Uterus (tissue), 4 donors: Measurements from ENCODE around the gene RASSF8. TPM values are rescaled to one million over a fixed set of nuclear protein-coding genes. Genes with fewer than 3 reads are reported as not detected.
"Not testable (repeated sequence)": the region's sequence is repeated elsewhere in the genome, so short reads cannot be mapped to it uniquely, and the experiment has no call there.

Experiments
- DNase-seq, 2 donors: peaks; one replicate each; pipeline ENCODE4 v3.0.0-alpha.2; 2019 to 2020
- H3K27ac ChIP-seq, 2 donors: fragments of 200-600 bp; sonication (generic); 1 replicate in 1 of 2; 2 replicates in 1 of 2; pipeline ENCODE4 v1.5.1; 2016 to 2018
- H3K27me3 ChIP-seq, 2 donors: fragments of 200-600 bp; sonication (generic); one replicate each; pipeline ENCODE4 v1.5.1; 2018 to 2019; ENCODE audit warnings: control low read depth in 1 of 2
- H3K36me3 ChIP-seq, 2 donors: fragments of 200-600 bp; sonication (generic); one replicate each; pipeline ENCODE4 v1.5.1; 2019; ENCODE audit warnings: control low read depth in 1 of 2
- H3K4me1 ChIP-seq, 2 donors: fragments of 200-600 bp; sonication (generic); one replicate each; pipeline ENCODE4 v1.5.1; 2018 to 2019; ENCODE audit warnings: control low read depth in 1 of 2
- H3K4me3 ChIP-seq, 2 donors: fragments of 200-600 bp; sonication (generic); 1 replicate in 1 of 2; 2 replicates in 1 of 2; pipeline ENCODE4 v1.5.1; 2018 to 2019; ENCODE audit warnings: mild to moderate bottlenecking in 1 of 2
- H3K9me3 ChIP-seq, 2 donors: fragments of 200-600 bp; sonication (generic); one replicate each; pipeline ENCODE4 v1.5.1; 2019; ENCODE audit warnings: control low read depth in 1 of 2
- CTCF ChIP-seq, 4 experiments: fragments of 200-600 bp in 2 of 4; fragments of 450-650 bp in 2 of 4; sonication (generic) in 2 of 4; IDR thresholded peaks; one replicate each; pipeline ENCODE4 v1.5.1; 2016 to 2019; ENCODE audit warnings: antibody characterized with exemption in 4 of 4, mild to moderate bottlenecking in 2 of 4, moderate library complexity in 1 of 4
- POLR2A ChIP-seq, 2 donors: fragments of 450-650 bp; IDR thresholded peaks; one replicate each; pipeline ENCODE4 v1.6.1; 2016; ENCODE audit warnings: antibody characterized with exemption in 2 of 2, mild to moderate bottlenecking in 1 of 2, moderate library complexity in 1 of 2
- intact Hi-C: fragments of 100-400 bp; cut with DNase I; formaldehyde crosslinking; loops from one replicate; pipeline ENCODE4 v1.15.1; 2023; ENCODE audit warnings: low total_unique reads
- total RNA-seq, 4 donors: library from RNA; depleted of rRNA in 3 of 4; stranded (reverse); fragments of >200 nt in 3 of 4; gene quantifications; one replicate each; pipeline versions ENCODE4 v1.1.0 to v1.2.4, GENCODE V29; 2014 to 2023
- donor health status: DM: yes; HTN: yes; CAD: no.

The RASSF8 gene
- total RNA-seq, 4 donors from 2014 or later = 54.1 to 174 (median 119) TPM

DNA sequence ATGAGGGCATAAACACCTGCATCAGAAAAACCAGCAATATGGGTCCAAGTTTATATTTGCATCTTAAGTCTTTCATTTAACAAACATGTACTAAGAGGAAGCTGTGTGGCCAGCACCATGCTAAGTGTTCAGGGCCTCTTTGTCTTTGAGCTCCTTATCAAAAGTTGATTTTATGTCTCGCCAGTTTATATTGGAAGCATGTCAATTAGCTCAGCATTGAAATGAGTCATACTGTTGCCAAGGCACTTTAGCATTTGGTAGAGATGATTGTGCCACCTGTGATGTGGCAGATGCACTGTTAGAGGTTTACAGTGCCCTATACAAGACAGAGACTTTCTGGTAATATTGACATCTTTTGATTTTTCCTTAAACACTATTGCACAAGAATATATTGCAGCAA, 97.9 kb downstream of the RASSF8 start:
- peaks cover 0 to 6% of the 10 kb centered on the region in 2 donors for H3K4me1 ChIP-seq
- no peaks in the 10 kb centered on the region for H3K27me3 ChIP-seq
- H3K4me3 ChIP-seq = no peak overlapping the region
- H3K27ac ChIP-seq = no peak overlapping the region
- no peak for TF ChIP-seq CTCF (IDR thresholded peaks at IDR 0.05)
- no peak for TF ChIP-seq POLR2A (IDR thresholded peaks at IDR 0.05)
- DNase-seq = no peak
- H3K36me3 ChIP-seq = no peaks in the 10 kb centered on the region
- intact Hi-C loops = no loop called here
- H3K9me3 ChIP-seq = no peaks in the 10 kb centered on the region

DNA sequence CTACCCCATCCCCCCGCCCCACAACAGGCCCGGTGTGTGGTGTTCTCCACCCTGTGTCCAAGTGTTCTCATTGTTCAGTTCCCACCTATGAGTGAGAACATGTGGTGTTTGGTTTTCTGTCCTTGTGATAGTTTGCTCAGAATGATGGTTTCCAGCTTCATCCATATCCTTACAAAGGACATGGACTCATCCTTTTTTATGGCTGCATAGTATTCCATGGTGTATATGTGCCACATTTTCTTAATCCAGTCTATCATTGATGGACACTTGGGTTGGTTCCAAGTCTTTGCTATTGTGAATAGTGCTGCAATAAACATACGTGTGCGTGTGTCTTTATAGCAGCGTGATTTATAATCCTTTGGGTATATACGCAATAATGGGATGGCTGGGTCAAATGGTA, 98.8 kb downstream of the RASSF8 start:
- H3K27ac ChIP-seq = not testable (repeated sequence)

DNA sequence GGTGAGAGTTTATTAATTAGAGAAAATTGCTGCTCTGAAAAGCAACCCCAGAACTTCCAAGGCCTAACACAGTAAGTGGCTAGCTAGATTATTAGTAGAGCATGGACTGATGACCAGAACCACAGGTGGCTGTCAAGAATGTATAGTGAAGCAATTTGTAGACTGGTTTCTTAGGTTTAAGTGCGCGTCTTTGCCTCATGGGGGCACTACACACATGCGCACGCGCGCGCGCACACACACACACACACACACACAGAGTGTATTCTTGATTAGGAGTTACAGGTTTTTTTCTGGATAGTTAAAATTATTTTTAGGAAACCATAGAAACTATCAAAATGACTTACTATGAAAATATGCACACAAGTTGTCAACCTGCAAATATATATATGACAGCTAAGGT, 99.8 kb downstream of the RASSF8 start:
- Histone ChIP-seq H3K4me3 (no peak overlapping the region), H3K9me3 (no peaks in the 10 kb centered on the region), H3K4me1 (peaks cover 0 to 6% of the 10 kb centered on the region in 2 donors), H3K36me3 (no peaks in the 10 kb centered on the region), H3K27ac (no peak overlapping the region), H3K27me3 (no peaks in the 10 kb centered on the region)
- DNase-seq = no peak
- intact Hi-C loops = no loop called here
- TF ChIP-seq POLR2A (IDR thresholded peaks at IDR 0.05) (no peak), CTCF (IDR thresholded peaks at IDR 0.05) (no peak)

More for the DNA sequence above, 98.8 kb downstream of the RASSF8 start:
- DNase-seq, intact Hi-C loops, H3K4me1 ChIP-seq, H3K4me3 ChIP-seq, H3K36me3 ChIP-seq, H3K27me3 ChIP-seq, H3K9me3 ChIP-seq: not testable (repeated sequence)

- H3K27ac ChIP-seq = no peak overlapping the region
- no peak overlapping the region for H3K4me3 ChIP-seq
- no peaks in the 10 kb centered on the region for H3K36me3 ChIP-seq
- no peaks in the 10 kb centered on the region for H3K27me3 ChIP-seq
- TF ChIP-seq CTCF (IDR thresholded peaks at IDR 0.05) (no peak), POLR2A (IDR thresholded peaks at IDR 0.05) (no peak)
- no peaks in the 10 kb centered on the region for H3K9me3 ChIP-seq
- H3K4me1 ChIP-seq = peaks cover 0 to 1% of the 10 kb centered on the region in 2 donors
- DNase-seq = no peak
- intact Hi-C loops = no loop called here
Measured at GRCh38 chr12:26058818-26059217, 100.3 kb downstream of the RASSF8 start.

- H3K9me3 ChIP-seq = no peaks in the 10 kb centered on the region
- H3K27me3 ChIP-seq = no peaks in the 10 kb centered on the region
- no peaks in the 10 kb centered on the region for H3K36me3 ChIP-seq
- intact Hi-C loops = no loop called here
- no peak for DNase-seq
- H3K4me3 ChIP-seq = no peak overlapping the region
- no peaks in the 10 kb centered on the region for H3K4me1 ChIP-seq
- TF ChIP-seq CTCF (IDR thresholded peaks at IDR 0.05) = no peak
- no peak for TF ChIP-seq POLR2A (IDR thresholded peaks at IDR 0.05)
- no peak overlapping the region for H3K27ac ChIP-seq
Measured at GRCh38 chr12:26062006-26062405, 103.5 kb downstream of the RASSF8 start.

DNA sequence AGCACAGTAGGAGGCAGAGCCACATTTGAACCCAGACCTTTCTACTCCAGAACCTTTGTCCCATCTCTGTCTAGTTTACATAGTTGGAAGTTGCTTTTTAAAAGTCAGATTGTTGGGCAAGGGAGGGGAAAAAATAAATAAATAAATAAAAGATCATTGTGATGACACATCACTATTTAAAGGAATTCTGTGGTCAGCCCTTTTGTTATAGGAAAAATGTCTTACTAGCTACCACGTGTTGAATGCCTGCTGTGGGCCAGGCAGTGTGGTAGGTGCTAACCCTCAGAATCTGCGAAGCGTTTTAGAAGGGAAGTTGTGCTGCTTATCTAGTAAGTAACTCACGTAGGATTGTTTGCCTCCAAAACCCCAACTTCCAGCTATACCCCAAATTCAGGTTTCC, 104.1 kb downstream of the RASSF8 start:
- Histone ChIP-seq H3K9me3 (no peaks in the 10 kb centered on the region), H3K36me3 (no peaks in the 10 kb centered on the region), H3K4me1 (no peaks in the 10 kb centered on the region), H3K27me3 (no peaks in the 10 kb centered on the region), H3K27ac (no peak overlapping the region), H3K4me3 (no peak overlapping the region)
- intact Hi-C loops = no loop called here
- TF ChIP-seq POLR2A (IDR thresholded peaks at IDR 0.05) (no peak), CTCF (IDR thresholded peaks at IDR 0.05) (no peak)
- DNase-seq = no peak
